SK-N-SH treated with all-trans-retinoic acid at 6 μM for 48 hours (cell line): Measurements from ENCODE around the gene PKNOX2.

ENCODE experiments used
- ATAC-seq: fragments of 200-7000 bp; cut with Tn5 transposase; 3 replicates; pipeline ENCODE4 v1.9.1; 2020; ENCODE audit warnings: mild to moderate bottlenecking, moderate library complexity
- ARNTL ChIP-seq: fragments of 450-650 bp; formaldehyde crosslinking; IDR thresholded peaks from 2 replicates; pipeline ENCODE4 v1.5.0; 2020; ENCODE audit warnings: low read depth, mild to moderate bottlenecking, moderate library complexity, borderline replicate concordance
- BACH2 ChIP-seq: fragments of 250-450 bp; sonication (Bioruptor Pico); IDR thresholded peaks from 2 replicates; pipeline ENCODE4 v1.9.0; 2021; ENCODE audit warnings: mild to moderate bottlenecking, borderline replicate concordance
- CSDC2 ChIP-seq: fragments of 250-450 bp; sonication (Bioruptor Pico); IDR thresholded peaks from 2 replicates; pipeline ENCODE4 v1.5.0; 2020; ENCODE audit warnings: mild to moderate bottlenecking, moderate library complexity
- CSRNP3 ChIP-seq: fragments of 250-450 bp; sonication (Bioruptor Pico); IDR thresholded peaks from 2 replicates; pipeline ENCODE4 v1.5.1; 2021; ENCODE audit warnings: mild to moderate bottlenecking, moderate library complexity
- GLIS3 ChIP-seq: fragments of 250-450 bp; sonication (Bioruptor Pico); IDR thresholded peaks from 2 replicates; pipeline ENCODE4 v1.5.0; 2020; ENCODE audit warnings: mild to moderate bottlenecking, moderate library complexity
- OSR1 ChIP-seq: fragments of 250-450 bp; sonication (Bioruptor Pico); IDR thresholded peaks from 2 replicates; pipeline ENCODE4 v1.8.0; 2022; ENCODE audit warnings: moderate library complexity, mild to moderate bottlenecking, inconsistent platforms
- PATZ1 ChIP-seq: fragments of 250-450 bp; sonication (Bioruptor Pico); IDR thresholded peaks from 2 replicates; pipeline ENCODE4 v1.8.0; 2020; ENCODE audit warnings: mild to moderate bottlenecking, moderate library complexity, borderline replicate concordance
- POU6F1 ChIP-seq: fragments of 250-450 bp; sonication (Bioruptor Pico); IDR thresholded peaks from 2 replicates; pipeline ENCODE4 v1.8.0; 2021; ENCODE audit warnings: low read depth, mild to moderate bottlenecking, moderate library complexity, borderline replicate concordance
- PPARA ChIP-seq: fragments of 250-450 bp; sonication (Bioruptor Pico); IDR thresholded peaks from 2 replicates; pipeline ENCODE4 v1.5.0; 2020; ENCODE audit warnings: mild to moderate bottlenecking, borderline replicate concordance
- RARB ChIP-seq: fragments of 250-450 bp; sonication (Bioruptor Pico); IDR thresholded peaks from 2 replicates; pipeline ENCODE4 v1.8.0; 2021; ENCODE audit warnings: mild to moderate bottlenecking, moderate library complexity
- SNAI2 ChIP-seq: fragments of 250-450 bp; sonication (Bioruptor Pico); IDR thresholded peaks from 2 replicates; pipeline ENCODE4 v1.5.0; 2020; ENCODE audit warnings: mild to moderate bottlenecking, moderate library complexity
- TCF4 ChIP-seq: fragments of 250-450 bp; sonication (Bioruptor Pico); IDR thresholded peaks from 2 replicates; pipeline ENCODE4 v1.8.0; 2021; ENCODE audit warnings: mild to moderate bottlenecking, moderate library complexity, borderline replicate concordance
- TSHZ2 ChIP-seq: fragments of 250-450 bp; sonication (Bioruptor Pico); IDR thresholded peaks from 2 replicates; pipeline ENCODE4 v1.5.0; 2020; ENCODE audit warnings: mild to moderate bottlenecking, moderate library complexity
- ZC3H10 ChIP-seq: fragments of 250-450 bp; sonication (Bioruptor Pico); IDR thresholded peaks from 2 replicates; pipeline ENCODE4 v1.5.1; 2021; ENCODE audit warnings: mild to moderate bottlenecking, moderate library complexity
- ZFP3 ChIP-seq: fragments of 250-450 bp; sonication (Bioruptor Pico); IDR thresholded peaks from 2 replicates; pipeline ENCODE4 v1.5.0; 2020; ENCODE audit warnings: mild to moderate bottlenecking, moderate library complexity
- ZFP30 ChIP-seq: fragments of 450-650 bp; formaldehyde crosslinking; IDR thresholded peaks from 2 replicates; pipeline ENCODE4 v1.5.0; 2022; ENCODE audit warnings: mild to moderate bottlenecking, moderate library complexity
- ZNF565 ChIP-seq: fragments of 450-650 bp; formaldehyde crosslinking; conservative IDR thresholded peaks from 2 replicates; pipeline ENCODE4 v1.5.0; 2020; ENCODE audit warnings: low read depth, mild to moderate bottlenecking, moderate library complexity
- ZNF8 ChIP-seq: fragments of 450-650 bp; formaldehyde crosslinking; IDR thresholded peaks from 2 replicates; pipeline ENCODE4 v1.5.0; 2020; ENCODE audit warnings: mild to moderate bottlenecking, moderate library complexity

The PKNOX2 gene

GRCh38 chr11:125182573-125182972 lies 18.0 kb downstream of the PKNOX2 start:
- TF ChIP-seq ARNTL (CRISPR knock-in tag) (no peak), ZFP3 (CRISPR knock-in tag) (no peak), ZC3H10 (CRISPR knock-in tag) (no peak), SNAI2 (CRISPR knock-in tag) (no peak), POU6F1 (CRISPR knock-in tag) (no peak), ZFP30 (CRISPR knock-in tag) (no peak)
- ATAC-seq, result no peak

GRCh38 chr11:125183641-125184040 lies 19.1 kb downstream of the PKNOX2 start:
- TF ChIP-seq GLIS3 (CRISPR knock-in tag) (no peak), CSDC2 (CRISPR knock-in tag) (no peak), ZC3H10 (CRISPR knock-in tag) (no peak), ZNF565 (CRISPR knock-in tag) (no peak), OSR1 (CRISPR knock-in tag) (no peak), POU6F1 (CRISPR knock-in tag) (no peak), PPARA (CRISPR knock-in tag) (no peak), TCF4 (CRISPR knock-in tag) (no peak), BACH2 (CRISPR knock-in tag) (no peak), PATZ1 (no peak), TSHZ2 (CRISPR knock-in tag) (no peak), RARB (CRISPR knock-in tag) (no peak), ZNF8 (CRISPR knock-in tag) (no peak), CSRNP3 (CRISPR knock-in tag) (no peak), ZFP3 (CRISPR knock-in tag) (no peak)
- no peak for ATAC-seq

GRCh38 chr11:125188021-125188420 lies 23.5 kb downstream of the PKNOX2 start:
- TF ChIP-seq ZFP3 (CRISPR knock-in tag), result no peak
- no peak for TF ChIP-seq BACH2 (CRISPR knock-in tag)
- TF ChIP-seq GLIS3 (CRISPR knock-in tag), result no peak
- no peak for TF ChIP-seq ZFP30 (CRISPR knock-in tag)
- ATAC-seq, result no peak

GRCh38 chr11:125190566-125190965 lies 26.0 kb downstream of the PKNOX2 start:
- no peak for TF ChIP-seq CSDC2 (CRISPR knock-in tag)
- TF ChIP-seq RARB (CRISPR knock-in tag), result no peak
- TF ChIP-seq TSHZ2 (CRISPR knock-in tag), result no peak
- no peak for TF ChIP-seq ZNF565 (CRISPR knock-in tag)
- TF ChIP-seq BACH2 (CRISPR knock-in tag), result no peak
- no peak for TF ChIP-seq ZFP3 (CRISPR knock-in tag)
- no peak for ATAC-seq
